Neural progenitor cell (in vitro differentiated cells): ENCODE data around the gene NFATC1.

Source experiments
- CTCF ChIP-seq: fragments of 200-600 bp; sonication (generic); IDR thresholded peaks from 2 replicates; pipeline ENCODE4 v1.5.1; 2017; ENCODE audit warnings: antibody characterized with exemption, mild to moderate bottlenecking
- EZH2 ChIP-seq: fragments of 200-600 bp; sonication (generic); IDR thresholded peaks from 2 replicates; pipeline ENCODE4 v1.6.1; 2017; ENCODE audit warnings: antibody characterized with exemption, mild to moderate bottlenecking, moderate library complexity
- EZH2phosphoT487 ChIP-seq: fragments of 200-600 bp; sonication (generic); IDR thresholded peaks from 2 replicates; pipeline ENCODE4 v1.6.1; 2017; ENCODE audit warnings: antibody characterized with exemption

GRCh38 chr18:79469751-79470505 lies 74.2 kb downstream of the NFATC1 start:
- no peak for TF ChIP-seq CTCF
- no peak for TF ChIP-seq EZH2phosphoT487
- no peak for TF ChIP-seq EZH2
